ENCODE data around the gene SCYGR5. TPM values are rescaled to one million over a fixed set of nuclear protein-coding genes. Genes with fewer than 3 reads are reported as not detected.
"Not testable (repeated sequence)": the region's sequence is repeated elsewhere in the genome, so short reads cannot be mapped to it uniquely, and the experiment has no call there.

Gene SCYGR5
- total RNA-seq, 2 donors from 2014 or later, result not detected

DNA sequence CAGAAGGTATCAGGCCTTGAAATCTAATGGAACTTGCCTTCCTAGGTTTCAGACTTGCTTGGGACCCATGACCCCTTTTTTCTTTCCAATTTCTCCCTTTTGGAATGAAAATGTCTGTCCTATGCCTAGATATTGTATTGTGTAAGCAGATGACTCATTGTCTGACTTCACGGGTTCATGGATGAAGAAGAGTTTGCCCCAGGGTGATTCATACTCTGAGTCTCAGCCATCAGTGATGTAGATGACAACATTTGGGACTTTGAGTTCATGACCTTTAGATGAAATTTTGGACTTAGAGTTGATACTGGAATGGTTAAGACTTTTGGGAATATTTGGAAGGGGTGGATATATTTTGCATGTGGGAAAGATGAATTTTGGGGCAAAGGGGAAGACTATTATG, 11.2 kb upstream of the SCYGR5 start:
- ATAC-seq (replicated peaks), result peak; percentile 96
- Mint-ChIP-seq H3K36me3 (ENCODE audit: low read depth) (no peaks in the 10 kb centered on the region), H3K27ac (no peak overlapping the region), H3K4me1 (peaks cover 5% of the 10 kb centered on the region), H3K4me3 (no peak overlapping the region), H3K9me3 (no peaks in the 10 kb centered on the region), H3K27me3 (no peaks in the 10 kb centered on the region)

DNA sequence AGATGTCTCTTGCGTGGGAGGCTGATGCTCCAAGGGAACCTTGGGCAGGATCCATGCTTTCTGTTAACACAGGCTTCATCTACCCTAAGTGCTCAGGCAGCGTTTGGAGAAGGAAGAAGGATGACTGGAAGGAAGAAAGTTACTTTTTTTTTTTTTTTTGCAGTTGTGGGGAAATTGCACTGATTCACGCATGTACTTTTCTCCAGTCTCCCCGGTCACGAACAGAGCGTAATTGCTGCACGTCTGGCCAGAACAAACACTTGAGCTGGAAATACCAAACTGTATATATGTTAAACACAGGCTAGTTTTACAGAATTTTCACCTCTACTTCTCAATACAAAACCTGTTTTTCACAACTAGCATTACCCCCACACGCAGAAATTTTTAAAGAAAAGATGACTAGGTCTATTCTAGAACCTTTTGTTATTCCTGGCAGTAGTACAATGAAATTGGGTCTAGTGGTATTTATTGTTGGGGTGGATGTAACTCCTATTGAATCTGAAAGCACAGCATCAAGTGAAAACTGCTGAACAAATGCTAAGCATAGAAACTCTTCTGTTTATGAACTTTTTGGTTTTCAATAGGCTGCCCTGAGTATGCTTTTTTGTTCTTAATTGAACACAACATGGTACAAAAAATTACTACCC, 9.3 kb upstream of the SCYGR5 start:
- peaks cover 5% of the 10 kb centered on the region for H3K4me1 Mint-ChIP-seq
- no peak overlapping the region for H3K27ac Mint-ChIP-seq
- ATAC-seq (replicated peaks), result no peak
- H3K9me3 Mint-ChIP-seq, result no peaks in the 10 kb centered on the region
- H3K36me3 Mint-ChIP-seq (ENCODE audit: low read depth), result no peaks in the 10 kb centered on the region
- no peak overlapping the region for H3K4me3 Mint-ChIP-seq
- H3K27me3 Mint-ChIP-seq, result no peaks in the 10 kb centered on the region

DNA sequence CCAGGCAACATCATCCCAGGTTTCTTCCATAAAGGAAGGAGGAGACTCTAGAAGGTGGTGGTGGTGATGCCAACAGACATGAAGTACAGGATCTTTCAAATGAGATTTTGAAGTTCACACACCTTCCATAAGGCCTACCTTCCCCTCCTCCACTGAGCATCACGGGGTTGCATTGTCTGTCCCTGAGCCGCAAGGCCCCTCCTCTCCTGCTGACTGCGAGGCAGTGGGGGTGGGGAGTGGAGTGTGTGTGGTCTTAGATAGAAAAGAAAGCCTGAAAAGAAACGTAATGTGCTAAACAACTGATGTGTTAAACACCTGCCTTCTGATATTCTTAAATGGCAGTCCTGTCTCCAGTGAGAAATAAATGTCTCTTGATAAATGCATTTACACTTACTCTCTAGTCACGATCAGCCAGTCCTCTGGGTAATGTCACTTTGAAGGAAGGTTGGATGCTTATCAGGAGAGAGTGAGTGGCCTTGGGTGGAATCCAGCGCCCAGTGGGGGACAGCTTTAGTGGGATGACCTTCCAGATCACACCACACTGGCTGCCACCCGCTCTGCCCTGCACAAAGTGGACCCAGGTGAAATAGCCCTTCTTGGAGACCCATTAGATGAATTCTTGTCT, 5.5 kb upstream of the SCYGR5 start:
- no peak for ATAC-seq (replicated peaks)
- no peaks in the 10 kb centered on the region for H3K4me1 Mint-ChIP-seq
- H3K36me3 Mint-ChIP-seq (ENCODE audit: low read depth), result no peaks in the 10 kb centered on the region
- no peaks in the 10 kb centered on the region for H3K9me3 Mint-ChIP-seq
- H3K27ac Mint-ChIP-seq, result no peak overlapping the region
- H3K4me3 Mint-ChIP-seq, result no peak overlapping the region
- H3K27me3 Mint-ChIP-seq, result no peaks in the 10 kb centered on the region

DNA sequence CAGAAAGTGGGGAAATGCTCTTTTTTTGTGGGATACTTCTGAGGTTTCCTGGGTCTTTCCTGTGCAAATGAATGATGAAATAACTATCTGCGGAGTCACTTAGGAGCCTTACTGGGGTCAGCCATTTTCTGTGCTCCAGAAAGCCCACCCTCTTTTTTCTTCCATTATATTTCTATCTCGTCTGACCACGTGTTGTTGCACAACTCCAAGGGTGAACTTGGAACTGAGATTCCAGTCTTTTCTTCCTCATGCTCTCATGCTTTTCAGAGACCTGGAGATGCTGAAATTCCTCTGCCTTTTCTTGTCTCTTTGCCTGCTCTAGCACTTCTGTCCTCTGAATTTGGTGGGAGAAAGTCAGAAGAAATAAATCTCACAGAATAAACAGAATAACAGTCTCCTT, 4.8 kb upstream of the SCYGR5 start:
- Mint-ChIP-seq H3K4me1 (no peaks in the 10 kb centered on the region), H3K9me3 (no peaks in the 10 kb centered on the region), H3K36me3 (ENCODE audit: low read depth) (no peaks in the 10 kb centered on the region), H3K4me3 (no peak overlapping the region), H3K27me3 (no peaks in the 10 kb centered on the region), H3K27ac (no peak overlapping the region)
- no peak for ATAC-seq (replicated peaks)

DNA sequence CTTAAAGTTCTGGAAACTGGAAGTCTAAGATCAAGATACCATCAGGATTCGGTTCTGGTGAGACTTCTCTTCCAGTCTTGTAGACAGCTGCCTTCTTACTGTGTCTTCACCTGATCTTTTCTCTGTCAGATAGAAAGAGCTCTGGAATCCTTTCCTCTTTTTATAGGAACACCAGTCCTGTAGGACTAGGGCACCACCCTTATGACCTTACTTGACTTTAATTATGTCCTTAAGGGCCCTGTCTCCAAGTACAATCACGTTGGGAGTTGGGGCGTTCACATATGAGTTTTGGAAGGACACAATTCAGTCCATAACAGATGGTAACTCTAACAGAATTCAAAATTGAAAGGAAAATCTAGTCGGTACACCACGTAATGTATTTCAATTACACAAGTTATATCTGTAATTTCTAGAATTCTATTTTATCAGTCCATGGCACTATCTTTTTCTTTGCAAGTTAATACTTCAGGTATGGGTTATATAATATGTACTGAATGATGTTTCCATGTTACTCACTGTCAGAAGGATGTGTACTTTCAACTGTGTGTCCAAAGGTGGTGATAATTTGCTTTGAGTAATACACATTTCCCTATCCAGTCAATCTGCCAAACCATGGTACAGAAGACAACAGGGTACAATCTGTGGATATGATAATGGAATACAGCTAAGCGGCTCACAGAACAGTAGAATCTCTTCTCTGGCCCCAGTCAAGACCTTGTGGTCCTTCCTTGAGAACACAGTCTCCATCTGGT, 1.2 kb upstream of the SCYGR5 start:
- Mint-ChIP-seq H3K4me1 (no peaks in the 10 kb centered on the region), H3K36me3 (ENCODE audit: low read depth) (no peaks in the 10 kb centered on the region), H3K4me3 (no peak overlapping the region), H3K27me3 (no peaks in the 10 kb centered on the region), H3K27ac (no peak overlapping the region), H3K9me3 (no peaks in the 10 kb centered on the region)
- ATAC-seq (replicated peaks), result no peak

DNA sequence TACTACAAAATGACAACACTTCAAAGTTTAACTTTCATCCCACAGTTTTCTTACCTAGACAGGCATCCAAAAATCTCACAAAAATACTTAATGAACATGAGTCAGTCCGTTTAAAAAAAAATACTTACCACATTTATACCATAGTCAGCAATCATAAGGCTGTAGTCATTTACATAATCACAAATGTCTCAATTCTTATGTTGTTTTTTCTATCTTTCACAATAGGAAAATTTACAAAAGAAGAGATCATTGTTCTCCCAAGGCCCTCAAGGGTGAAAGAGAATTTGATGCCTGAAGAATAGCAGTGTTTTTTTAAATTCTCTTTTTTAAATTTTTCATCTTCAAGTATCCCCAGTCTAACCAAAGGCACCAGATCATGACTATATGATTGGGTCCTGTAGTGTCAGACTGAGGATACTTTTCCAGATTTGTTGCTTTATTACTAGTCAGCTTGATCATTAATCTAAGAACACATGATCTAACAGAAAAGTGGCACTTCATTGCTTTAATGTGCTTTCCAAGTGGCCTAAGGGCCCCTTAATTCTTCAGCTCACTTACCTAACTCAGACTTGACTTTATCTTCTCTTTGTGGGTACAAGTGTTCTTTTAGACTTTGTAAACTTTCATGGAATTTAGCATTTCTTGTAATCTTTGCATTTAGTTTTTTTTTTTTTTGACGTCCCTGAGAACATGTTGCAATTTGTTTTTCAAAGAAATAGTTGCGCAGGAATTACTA, 4.7 kb downstream of the SCYGR5 start:
- H3K9me3 Mint-ChIP-seq, result no peaks in the 10 kb centered on the region
- no peak overlapping the region for H3K4me3 Mint-ChIP-seq
- peaks cover 6% of the 10 kb centered on the region for H3K27me3 Mint-ChIP-seq
- no peak for ATAC-seq (replicated peaks)
- H3K4me1 Mint-ChIP-seq, result no peaks in the 10 kb centered on the region
- no peaks in the 10 kb centered on the region for H3K36me3 Mint-ChIP-seq (ENCODE audit: low read depth)
- H3K27ac Mint-ChIP-seq, result no peak overlapping the region

DNA sequence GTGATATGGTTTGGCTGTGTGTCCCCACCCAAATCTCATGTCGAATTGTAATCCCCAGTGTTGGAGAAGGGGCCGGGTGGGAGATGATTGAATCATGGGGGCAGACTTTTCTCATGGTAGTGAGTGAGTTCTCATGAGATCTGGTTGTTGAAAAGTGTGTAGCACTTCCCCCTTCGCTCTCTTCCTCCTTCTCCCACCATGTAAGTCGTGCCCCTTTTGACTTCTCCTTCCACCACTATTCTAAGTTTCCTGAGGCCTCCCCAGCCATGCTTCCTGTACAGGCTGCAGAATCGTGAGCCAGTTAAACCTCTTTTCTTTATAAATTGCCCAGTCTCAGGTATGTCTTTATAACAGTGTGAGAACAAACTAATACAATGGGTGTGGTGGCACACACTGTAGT, 7.0 kb downstream of the SCYGR5 start:
- H3K4me3 Mint-ChIP-seq; H3K27ac Mint-ChIP-seq; H3K9me3 Mint-ChIP-seq; H3K36me3 Mint-ChIP-seq (ENCODE audit: low read depth); H3K4me1 Mint-ChIP-seq; ATAC-seq (replicated peaks): not testable (repeated sequence)
- peaks cover 13% of the 10 kb centered on the region for H3K27me3 Mint-ChIP-seq

DNA sequence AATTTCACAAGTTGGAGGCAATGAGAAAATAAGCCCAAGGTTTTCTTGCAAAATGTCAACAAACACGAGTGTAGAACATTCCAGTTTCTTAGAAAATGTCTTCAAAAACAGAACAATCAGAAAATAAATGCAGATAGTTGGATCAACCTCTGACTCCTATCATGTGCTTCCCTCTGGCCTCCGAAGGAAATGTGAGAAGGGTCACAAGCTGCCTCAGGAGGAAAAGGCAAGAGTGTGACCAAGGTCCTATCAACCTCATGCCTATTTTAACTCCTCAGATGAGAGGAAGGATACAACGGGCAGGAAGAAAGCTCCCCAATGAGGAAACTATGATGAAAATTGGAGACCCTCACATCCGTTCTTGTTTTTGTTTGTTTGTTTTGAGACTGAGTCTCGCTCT, 7.9 kb downstream of the SCYGR5 start:
- no peak overlapping the region for H3K4me3 Mint-ChIP-seq
- no peaks in the 10 kb centered on the region for H3K9me3 Mint-ChIP-seq
- no peaks in the 10 kb centered on the region for H3K36me3 Mint-ChIP-seq (ENCODE audit: low read depth)
- no peak for ATAC-seq (replicated peaks)
- H3K27ac Mint-ChIP-seq, result no peak overlapping the region
- H3K4me1 Mint-ChIP-seq, result no peaks in the 10 kb centered on the region
- peaks cover 13% of the 10 kb centered on the region for H3K27me3 Mint-ChIP-seq

DNA sequence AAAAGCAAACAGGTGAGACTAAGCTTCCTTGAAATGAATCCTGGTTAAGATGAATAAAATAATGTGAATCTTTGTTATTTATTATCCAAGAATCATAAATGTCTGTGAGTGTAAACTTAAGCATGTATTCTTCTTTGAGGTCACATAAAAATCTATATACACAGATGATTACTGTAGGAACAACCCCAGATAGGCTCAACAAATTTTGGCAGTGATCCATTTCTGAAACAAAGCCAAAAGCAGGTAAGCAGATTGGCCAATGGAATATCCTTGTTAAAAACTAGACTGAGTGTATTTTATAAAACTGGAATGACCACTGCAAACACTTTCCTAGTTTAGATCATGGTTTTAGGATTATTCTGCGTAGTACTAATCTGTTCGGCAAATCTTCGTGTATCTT, 11.3 kb downstream of the SCYGR5 start:
- H3K36me3 Mint-ChIP-seq (ENCODE audit: low read depth), result no peaks in the 10 kb centered on the region
- H3K4me3 Mint-ChIP-seq, result no peak overlapping the region
- no peaks in the 10 kb centered on the region for H3K9me3 Mint-ChIP-seq

DNA sequence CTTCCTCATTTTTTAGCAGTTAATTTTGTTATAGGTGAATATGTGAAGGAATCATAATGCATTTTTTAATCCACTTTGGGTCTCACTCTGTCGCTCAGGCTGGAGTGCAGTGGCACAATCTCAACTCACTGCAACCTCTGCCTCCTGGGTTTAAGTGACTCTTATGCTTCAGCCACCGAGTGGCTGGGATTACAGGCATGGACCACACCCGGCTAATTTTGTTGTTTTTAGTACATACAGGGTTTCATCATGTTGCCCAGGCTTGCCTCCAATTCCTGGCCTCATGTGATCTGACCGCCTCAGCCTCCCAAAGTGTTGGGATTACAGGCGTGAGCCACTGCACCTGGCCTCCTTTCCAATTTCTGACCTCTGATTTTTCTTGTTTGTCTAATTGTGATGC, 17.7 kb downstream of the SCYGR5 start:
- Mint-ChIP-seq H3K27ac (no peak overlapping the region), H3K27me3 (peaks cover 19% of the 10 kb centered on the region), H3K36me3 (ENCODE audit: low read depth) (no peaks in the 10 kb centered on the region), H3K4me1 (no peaks in the 10 kb centered on the region), H3K4me3 (no peak overlapping the region), H3K9me3 (no peaks in the 10 kb centered on the region)
- ATAC-seq (replicated peaks), result no peak

More for the DNA sequence above, 11.3 kb downstream of the SCYGR5 start:
- H3K27ac Mint-ChIP-seq, result no peak overlapping the region
- ATAC-seq (replicated peaks), result no peak
- no peaks in the 10 kb centered on the region for H3K4me1 Mint-ChIP-seq
- H3K27me3 Mint-ChIP-seq, result peaks cover 13% of the 10 kb centered on the region

DNA sequence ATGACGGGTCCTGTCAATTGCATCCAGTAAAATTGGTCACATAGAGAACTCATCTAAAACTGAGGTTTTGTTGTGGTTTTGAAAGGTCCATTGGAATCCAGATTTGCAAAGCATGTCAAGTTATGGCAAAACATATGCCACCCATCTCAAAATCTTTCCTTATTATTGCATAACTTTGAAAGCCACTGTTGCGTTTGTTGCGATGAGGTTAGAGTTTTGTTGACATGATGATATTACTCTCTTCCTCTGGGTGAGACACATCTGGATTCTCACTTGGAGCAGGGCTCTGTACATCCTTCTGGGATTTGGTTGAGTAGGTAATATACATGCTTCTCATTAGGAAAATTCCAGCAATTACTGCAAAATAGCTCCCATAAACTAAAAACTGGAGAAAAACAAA, 20.6 kb downstream of the SCYGR5 start:
- H3K4me1 Mint-ChIP-seq, result no peaks in the 10 kb centered on the region

DNA sequence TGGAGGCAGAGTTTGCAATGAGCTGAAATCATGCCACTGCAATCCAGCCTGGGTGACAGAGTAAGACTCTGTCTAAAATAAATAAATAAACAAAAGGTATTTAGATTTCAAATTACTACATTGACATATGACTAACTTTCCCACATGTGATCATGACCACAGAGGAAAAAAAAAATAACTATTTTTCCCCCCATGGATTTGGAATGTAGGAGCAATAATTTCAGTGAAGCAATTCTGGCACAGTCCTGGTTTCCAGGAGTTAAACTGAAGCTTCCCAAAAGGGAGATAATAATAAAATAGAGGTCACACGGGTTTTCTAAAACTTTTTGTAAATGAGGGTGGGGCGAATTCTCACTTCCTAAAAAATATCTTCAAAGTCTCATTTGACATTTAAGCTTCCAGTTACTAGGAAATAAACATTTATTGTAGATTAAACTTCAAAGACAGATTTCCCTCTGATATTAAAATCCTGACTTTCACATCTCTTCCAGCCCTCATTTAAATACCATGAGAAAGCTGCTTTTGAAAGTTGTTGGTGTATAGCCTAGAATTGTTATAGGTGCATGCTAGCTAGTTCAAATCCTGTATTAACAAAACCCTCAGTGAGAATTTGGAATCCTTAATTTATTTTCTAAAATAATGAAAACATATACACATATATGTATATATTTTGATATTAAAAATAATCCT, 30.5 kb downstream of the SCYGR5 start:
- no peaks in the 10 kb centered on the region for H3K9me3 Mint-ChIP-seq
- H3K36me3 Mint-ChIP-seq (ENCODE audit: low read depth), result no peaks in the 10 kb centered on the region
- H3K4me1 Mint-ChIP-seq, result no peaks in the 10 kb centered on the region
- H3K4me3 Mint-ChIP-seq, result no peak overlapping the region
- no peak overlapping the region for H3K27ac Mint-ChIP-seq
- H3K27me3 Mint-ChIP-seq, result peaks cover 24% of the 10 kb centered on the region
- ATAC-seq (replicated peaks), result no peak

More for the DNA sequence above, 20.6 kb downstream of the SCYGR5 start:
- Mint-ChIP-seq H3K27ac (no peak overlapping the region), H3K27me3 (peaks cover 31% of the 10 kb centered on the region), H3K4me3 (no peak overlapping the region), H3K36me3 (ENCODE audit: low read depth) (no peaks in the 10 kb centered on the region), H3K9me3 (no peaks in the 10 kb centered on the region)
- ATAC-seq (replicated peaks), result no peak

DNA sequence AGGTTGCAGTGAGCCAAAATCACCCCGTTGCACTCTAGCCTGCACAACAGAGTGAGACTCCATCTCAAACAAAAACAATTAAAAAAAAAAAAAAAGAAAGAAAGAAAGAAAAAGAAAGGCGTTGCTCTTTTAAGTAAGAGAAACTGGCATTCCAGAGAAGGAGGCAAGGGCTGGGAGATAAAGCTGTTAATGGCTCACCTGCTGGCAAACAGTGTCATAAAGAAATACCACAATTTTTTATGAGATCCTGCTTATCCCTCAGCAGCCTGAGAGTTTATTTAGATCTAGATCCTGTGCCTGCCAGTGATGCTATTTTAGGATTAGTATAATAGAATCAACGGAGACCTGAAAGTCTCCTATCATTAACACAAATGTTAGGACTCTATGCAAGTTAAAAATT, 35.0 kb downstream of the SCYGR5 start:
- Mint-ChIP-seq H3K4me1 (no peaks in the 10 kb centered on the region), H3K27me3 (peaks cover 28% of the 10 kb centered on the region), H3K9me3 (no peaks in the 10 kb centered on the region), H3K27ac (no peak overlapping the region), H3K4me3 (no peak overlapping the region), H3K36me3 (ENCODE audit: low read depth) (no peaks in the 10 kb centered on the region)
- no peak for ATAC-seq (replicated peaks)

DNA sequence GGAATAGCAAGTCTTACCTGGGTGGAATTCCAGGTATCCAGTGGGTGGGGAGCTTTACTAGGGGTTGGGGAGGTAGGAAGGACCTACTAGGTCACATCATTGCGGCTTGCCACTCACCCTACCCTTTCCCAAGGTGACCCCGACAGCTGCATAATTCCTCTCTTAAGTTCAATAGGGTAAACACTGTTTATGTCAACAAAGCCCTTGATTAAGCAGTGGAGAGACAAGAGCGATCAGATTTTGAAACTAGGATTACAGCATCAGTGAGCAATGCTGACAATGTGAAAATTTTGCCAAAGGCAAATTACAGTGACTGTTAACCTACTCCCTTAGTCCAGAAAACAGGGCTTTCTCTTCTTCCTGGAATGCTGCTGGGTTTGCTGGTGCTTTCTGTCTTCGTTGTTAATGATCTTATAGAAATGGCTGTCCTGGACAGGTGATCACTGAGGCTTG, 36.7 kb downstream of the SCYGR5 start:
- peaks cover 34% of the 10 kb centered on the region for H3K27me3 Mint-ChIP-seq
- no peaks in the 10 kb centered on the region for H3K36me3 Mint-ChIP-seq (ENCODE audit: low read depth)
- ATAC-seq (replicated peaks), result no peak
- no peaks in the 10 kb centered on the region for H3K9me3 Mint-ChIP-seq
- no peaks in the 10 kb centered on the region for H3K4me1 Mint-ChIP-seq
- no peak overlapping the region for H3K4me3 Mint-ChIP-seq
- no peak overlapping the region for H3K27ac Mint-ChIP-seq

All from activated T-helper 17 cell treated with anti-CD3 and anti-CD28 coated beads, Interleukin-2, amount 50 U/mL, for 72 hours (primary cell).